PC-9 (cell line): ENCODE data around the gene APELA. TPM values are rescaled to one million over a fixed set of nuclear protein-coding genes. Genes with fewer than 3 reads are reported as not detected.

Experiments
- BruUV-seq: library from RNA; stranded (reverse); fragments of 400-500 nt; replicated peaks from 2 replicates; lab custom pipeline; 2021; lab: Mats Ljungman, UMichigan
- CTCF ChIA-PET: fragments of 300-600 bp; sonication (Branson Sonifier 250); formaldehyde crosslinking; loops from one replicate; lab custom pipeline; 2022; ENCODE audit warnings: antibody characterized with exemption; lab: Charles Lee
- POLR2A ChIA-PET: fragments of 300-600 bp; sonication (Branson Sonifier 250); formaldehyde crosslinking; loops from one replicate; lab custom pipeline; 2022; ENCODE audit warnings: antibody characterized with exemption; ENCODE audit not compliant: unreplicated experiment; lab: Charles Lee
- DNase-seq, 2 experiments: peaks; one replicate each; pipeline versions ENCODE4 v3.0.0 to v3.0.0-alpha.2; 2015 to 2022; ENCODE audit warnings: mixed read lengths in 1 of 2
- H2AFZ ChIP-seq: fragments of 200-600 bp; sonication (generic); 2 replicates; pipeline ENCODE4 v1.8.1; 2017; ENCODE audit warnings: antibody characterized with exemption
- H3F3A ChIP-seq: fragments of 200-600 bp; sonication (generic); 2 replicates; pipeline ENCODE4 v1.8.1; 2017; ENCODE audit warnings: antibody characterized with exemption, mild to moderate bottlenecking, low read depth; ENCODE audit not compliant: insufficient read depth
- H3K27ac ChIP-seq: fragments of 200-600 bp; sonication (generic); 2 replicates; pipeline ENCODE4 v1.6.1; 2016; ENCODE audit warnings: mixed run types
- H3K27me3 ChIP-seq: fragments of 200-600 bp; sonication (generic); 2 replicates; pipeline ENCODE4 v1.6.1; 2016; ENCODE audit warnings: low read depth, mixed run types; ENCODE audit not compliant: insufficient read depth
- H3K36me3 ChIP-seq: fragments of 200-600 bp; sonication (generic); 2 replicates; pipeline ENCODE4 v1.6.1; 2016; ENCODE audit warnings: low read depth, mixed run types
- H3K4me1 ChIP-seq: fragments of 200-600 bp; sonication (generic); replicated peaks from 2 replicates; pipeline ENCODE4 v1.6.1; 2016; ENCODE audit warnings: mixed run types; ENCODE audit not compliant: insufficient read depth
- H3K4me2 ChIP-seq: fragments of 200-600 bp; sonication (generic); 2 replicates; pipeline ENCODE4 v1.6.1; 2017; ENCODE audit warnings: mixed run types
- H3K4me3 ChIP-seq: fragments of 200-600 bp; sonication (generic); 2 replicates; pipeline ENCODE4 v1.6.1; 2016; ENCODE audit warnings: mixed run types
- H3K79me2 ChIP-seq: fragments of 200-600 bp; sonication (generic); 2 replicates; pipeline ENCODE4 v1.6.1; 2017; ENCODE audit warnings: low read depth, mixed run types
- H3K9me2 ChIP-seq: fragments of 200-600 bp; sonication (generic); 2 replicates; pipeline ENCODE4 v1.8.1; 2017; ENCODE audit warnings: mild to moderate bottlenecking; ENCODE audit not compliant: insufficient read depth
- H3K9me3 ChIP-seq: fragments of 200-600 bp; sonication (generic); 2 replicates; pipeline ENCODE4 v1.8.1; 2016; ENCODE audit warnings: low read depth; ENCODE audit not compliant: insufficient read depth
- H4K20me1 ChIP-seq: fragments of 200-600 bp; sonication (generic); 2 replicates; pipeline ENCODE4 v1.8.1; 2017; ENCODE audit not compliant: insufficient read depth
- EZH2 ChIP-seq: fragments of 200-600 bp; sonication (generic); IDR thresholded peaks from 2 replicates; pipeline ENCODE4 v1.8.0; 2017; ENCODE audit warnings: antibody characterized with exemption, low read depth
- intact Hi-C: fragments of 100-400 bp; cut with micrococcal nuclease; formaldehyde crosslinking; loops from one replicate; pipeline ENCODE4 v1.10.0; 2022; ENCODE audit not compliant: unreplicated experiment
- total RNA-seq: library from RNA; stranded (reverse); gene quantifications from 2 replicates; pipeline ENCODE4 v1.2.3, GENCODE V29; 2021
- TF ChIP-seq, protein P1 (sequence below): fragments of 200-600 bp; sonication (generic); conservative IDR thresholded peaks from 2 replicates; pipeline ENCODE4 v1.6.1; 2017; ENCODE audit warnings: mixed run types, antibody characterized with exemption, mild to moderate bottlenecking, moderate library complexity

APELA gene
- total RNA-seq, 1 experiment from 2014 or later = not detected

DNA sequence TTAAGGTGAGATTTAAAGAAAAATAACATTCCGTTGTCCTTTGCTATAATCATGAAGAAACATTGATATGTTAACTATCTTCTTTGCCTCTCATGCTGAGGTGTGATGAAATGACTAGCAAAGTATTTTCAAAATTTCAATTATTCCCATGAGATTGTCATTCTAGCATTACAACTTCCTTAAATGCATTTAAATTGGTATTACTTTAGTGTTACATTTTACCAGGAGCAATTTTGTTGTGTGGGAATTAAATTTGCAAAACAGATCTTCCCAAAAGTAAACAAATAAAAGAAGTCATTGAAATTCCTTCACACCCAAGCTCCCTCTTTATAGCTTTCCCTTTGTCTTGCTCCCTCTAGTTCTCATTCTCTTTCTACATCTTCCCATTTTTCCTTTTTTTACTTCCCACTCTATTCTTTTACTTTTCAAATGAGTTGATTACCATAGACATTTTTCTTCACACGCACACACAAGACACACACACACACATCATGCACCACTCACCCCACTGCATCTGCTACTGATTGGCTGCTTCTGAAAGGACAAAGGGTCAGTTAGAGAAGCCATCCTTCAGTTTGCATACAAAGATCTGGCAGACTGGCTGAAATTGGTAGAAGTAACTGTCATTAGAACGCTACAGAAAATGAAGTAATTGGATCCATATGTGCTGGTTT, 10.0 kb upstream of the APELA start:
- BruUV-seq = no TSS peak
- H3K9me2 ChIP-seq = no peaks in the 10 kb centered on the region
- H2AFZ ChIP-seq = no peak overlapping the region
- no peaks in the 10 kb centered on the region for H4K20me1 ChIP-seq
- DNase-seq = no peak
- ChIA-PET CTCF (no interaction called here), POLR2A (no interaction called here)
- H3K9me3 ChIP-seq = no peaks in the 10 kb centered on the region
- intact Hi-C loops = no loop called here
- no peaks in the 10 kb centered on the region for H3K4me1 ChIP-seq
- no peaks in the 10 kb centered on the region for H3F3A ChIP-seq
- H3K4me2 ChIP-seq = no peak overlapping the region
- no peaks in the 10 kb centered on the region for H3K79me2 ChIP-seq
- no peaks in the 10 kb centered on the region for H3K36me3 ChIP-seq
- no peaks in the 10 kb centered on the region for H3K27me3 ChIP-seq
- no peak overlapping the region for H3K27ac ChIP-seq
- TF ChIP-seq EZH2 = no peak
- TF ChIP-seq, protein P1, sequence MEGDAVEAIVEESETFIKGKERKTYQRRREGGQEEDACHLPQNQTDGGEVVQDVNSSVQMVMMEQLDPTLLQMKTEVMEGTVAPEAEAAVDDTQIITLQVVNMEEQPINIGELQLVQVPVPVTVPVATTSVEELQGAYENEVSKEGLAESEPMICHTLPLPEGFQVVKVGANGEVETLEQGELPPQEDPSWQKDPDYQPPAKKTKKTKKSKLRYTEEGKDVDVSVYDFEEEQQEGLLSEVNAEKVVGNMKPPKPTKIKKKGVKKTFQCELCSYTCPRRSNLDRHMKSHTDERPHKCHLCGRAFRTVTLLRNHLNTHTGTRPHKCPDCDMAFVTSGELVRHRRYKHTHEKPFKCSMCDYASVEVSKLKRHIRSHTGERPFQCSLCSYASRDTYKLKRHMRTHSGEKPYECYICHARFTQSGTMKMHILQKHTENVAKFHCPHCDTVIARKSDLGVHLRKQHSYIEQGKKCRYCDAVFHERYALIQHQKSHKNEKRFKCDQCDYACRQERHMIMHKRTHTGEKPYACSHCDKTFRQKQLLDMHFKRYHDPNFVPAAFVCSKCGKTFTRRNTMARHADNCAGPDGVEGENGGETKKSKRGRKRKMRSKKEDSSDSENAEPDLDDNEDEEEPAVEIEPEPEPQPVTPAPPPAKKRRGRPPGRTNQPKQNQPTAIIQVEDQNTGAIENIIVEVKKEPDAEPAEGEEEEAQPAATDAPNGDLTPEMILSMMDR = no peak
- H3K4me3 ChIP-seq = no peak overlapping the region

DNA sequence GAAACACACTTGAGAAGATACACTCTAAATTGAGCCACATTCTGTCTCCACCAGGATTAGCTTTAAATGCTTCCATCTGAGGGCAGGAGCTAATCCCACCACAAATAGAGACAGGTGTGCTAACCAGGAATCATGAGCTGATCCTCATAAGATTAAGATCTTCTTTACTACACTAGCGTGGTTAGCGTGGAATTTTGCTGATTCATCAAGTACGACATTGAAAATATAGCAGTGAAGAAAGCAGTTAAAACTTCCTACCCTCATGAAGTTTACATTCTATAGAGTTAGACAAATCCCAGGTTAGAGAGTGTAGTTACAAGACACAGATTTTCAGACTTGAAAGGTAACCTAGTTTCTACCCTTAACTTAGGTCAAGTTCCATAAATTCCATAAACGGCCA, 5.3 kb upstream of the APELA start:
- H3K9me2 ChIP-seq = no peaks in the 10 kb centered on the region
- no peaks in the 10 kb centered on the region for H3F3A ChIP-seq
- no peaks in the 10 kb centered on the region for H3K27me3 ChIP-seq
- H2AFZ ChIP-seq = no peak overlapping the region
- ChIA-PET CTCF (no interaction called here), POLR2A (no interaction called here)
- no peak for DNase-seq
- no peaks in the 10 kb centered on the region for H3K4me1 ChIP-seq
- H3K27ac ChIP-seq = no peak overlapping the region
- no peaks in the 10 kb centered on the region for H3K36me3 ChIP-seq
- no peaks in the 10 kb centered on the region for H4K20me1 ChIP-seq
- no peak overlapping the region for H3K4me3 ChIP-seq
- intact Hi-C loops = no loop called here
- H3K9me3 ChIP-seq = no peaks in the 10 kb centered on the region
- BruUV-seq = no TSS peak
- H3K4me2 ChIP-seq = no peak overlapping the region
- H3K79me2 ChIP-seq = no peaks in the 10 kb centered on the region
- TF ChIP-seq EZH2 = no peak
- TF ChIP-seq, protein P1 = no peak

DNA sequence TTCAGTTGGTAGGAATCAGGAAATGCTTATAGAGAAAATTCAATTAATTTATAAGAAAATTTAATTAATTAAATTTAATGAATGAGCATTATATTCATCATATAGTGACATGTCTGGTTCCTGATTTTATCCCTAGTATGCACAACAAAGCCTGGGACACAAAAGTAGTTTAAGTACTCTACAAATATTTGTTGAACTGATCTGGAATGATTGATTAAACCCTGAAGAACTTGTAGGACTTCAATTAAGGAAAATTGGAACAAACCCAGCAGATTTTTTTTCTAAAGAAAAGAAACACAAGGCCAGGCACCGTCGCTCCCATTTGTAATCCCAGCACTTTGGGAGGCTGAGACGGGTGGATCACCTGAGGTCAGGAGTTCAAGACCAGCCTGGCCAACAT, 4.5 kb upstream of the APELA start:
- H3K4me1 ChIP-seq = no peaks in the 10 kb centered on the region
- no peak for DNase-seq
- ChIA-PET CTCF (no interaction called here), POLR2A (no interaction called here)
- H3F3A ChIP-seq = no peaks in the 10 kb centered on the region
- H3K79me2 ChIP-seq = no peaks in the 10 kb centered on the region
- no peaks in the 10 kb centered on the region; the same call in 1 of the 2 replicates for H4K20me1 ChIP-seq
- no peak overlapping the region for H2AFZ ChIP-seq
- no peak overlapping the region for H3K4me2 ChIP-seq
- no peak overlapping the region for H3K4me3 ChIP-seq
- intact Hi-C loops = no loop called here
- no peaks in the 10 kb centered on the region for H3K36me3 ChIP-seq
- H3K27me3 ChIP-seq = no peaks in the 10 kb centered on the region
- H3K9me3 ChIP-seq = no peaks in the 10 kb centered on the region
- H3K9me2 ChIP-seq = no peaks in the 10 kb centered on the region
- TF ChIP-seq EZH2 = no peak
- TF ChIP-seq, protein P1 = no peak
- BruUV-seq = no TSS peak
- no peak overlapping the region for H3K27ac ChIP-seq
